Activated B cell treated with CpG ODN at 0.5 μM for 24 hours (primary cell): ENCODE data around the gene LHX3. TPM values are rescaled to one million over a fixed set of nuclear protein-coding genes. Genes with fewer than 3 reads are reported as not detected.

ENCODE experiments used
- ATAC-seq: fragments of 200-7000 bp; cut with Tn5 transposase; one replicate; pipeline ENCODE4 v1.10.0; 2021; ENCODE audit warnings: low read depth, mild to moderate bottlenecking, moderate library complexity
- CTCF ChIA-PET: fragments of 350-600 bp; sonication (Branson Sonifier 250); formaldehyde crosslinking; loops from one replicate; lab custom pipeline; 2021; ENCODE audit warnings: antibody characterized with exemption; lab: Charles Lee
- POLR2A ChIA-PET: fragments of 350-600 bp; sonication (Branson Sonifier 250); formaldehyde crosslinking; loops from one replicate; lab custom pipeline; 2021; ENCODE audit warnings: antibody characterized with exemption; lab: Charles Lee
- DNase-seq: peaks from one replicate; pipeline ENCODE4 v3.0.0; 2022
- H3K27ac Mint-ChIP-seq: one replicate; pipeline ENCODE4 v1.8.0; 2020; ENCODE audit warnings: mixed read lengths
- H3K27me3 Mint-ChIP-seq: one replicate; pipeline ENCODE4 v1.8.0; 2021; ENCODE audit warnings: mixed read lengths
- H3K36me3 Mint-ChIP-seq: one replicate; pipeline ENCODE4 v1.8.0; 2021; ENCODE audit warnings: low read depth, mixed read lengths
- H3K4me1 Mint-ChIP-seq: one replicate; pipeline ENCODE4 v1.8.0; 2021; ENCODE audit warnings: mixed read lengths
- H3K4me3 Mint-ChIP-seq: one replicate; pipeline ENCODE4 v1.8.0; 2020; ENCODE audit warnings: mild to moderate bottlenecking, mixed read lengths
- H3K9me3 Mint-ChIP-seq: one replicate; pipeline ENCODE4 v1.8.0; 2020; ENCODE audit warnings: mixed read lengths
- CTCF ChIP-seq: fragments of 200-600 bp; IDR thresholded peaks from one replicate; pipeline ENCODE4 v1.8.0; 2022; ENCODE audit warnings: antibody characterized with exemption, mild to moderate bottlenecking
- intact Hi-C: fragments of 100-400 bp; cut with micrococcal nuclease; formaldehyde crosslinking; loops from one replicate; pipeline ENCODE4 v1.15.1; 2024
- total RNA-seq: library from RNA; stranded (reverse); gene quantifications from 2 replicates; pipeline ENCODE4 v1.2.3, GENCODE V29; 2022

Gene LHX3
- total RNA-seq, 1 donor from 2014 or later = not detected

- intact Hi-C loops = loop anchor here (1.0 to 10.0 kb wide), 8 partner anchors 20 to 284 kb away; partner anchors contain the start of genes DNLZ, LHX3, SNAPC4 and TMEM250
- peaks cover 34% of the 10 kb centered on the region for H3K36me3 Mint-ChIP-seq
- DNase-seq (no peak), ATAC-seq (no peak)
- no peak for TF ChIP-seq CTCF
- no peaks in the 10 kb centered on the region for H3K9me3 Mint-ChIP-seq
- ChIA-PET POLR2A (interaction anchor here (0.6 to 2.0 kb wide), 6 partner anchors 19 to 119 kb away, joined by 3 to 10 read pairs (median 4); partner anchors contain the start of gene DNLZ), CTCF (interaction anchor here (3.6 kb wide), 1 partner anchor 20 kb away, joined by 39 read pairs; no protein-coding TSS in a partner anchor)
- no peaks in the 10 kb centered on the region for H3K27me3 Mint-ChIP-seq
- peak overlapping the region; percentile 92 for H3K27ac Mint-ChIP-seq
- H3K4me1 Mint-ChIP-seq = peaks cover 57% of the 10 kb centered on the region
- H3K4me3 Mint-ChIP-seq = peak overlapping the region; percentile 95
Observed at GRCh38 chr9:136244969-136245218, 40.0 kb upstream of the LHX3 start.

GRCh38 chr9:136244122-136244968 is 39.4 kb upstream of the LHX3 start:
- POLR2A ChIA-PET = interaction anchor here (0.7 to 2.8 kb wide), 7 partner anchors 18 to 155 kb away, joined by 3 to 33 read pairs (median 10); partner anchors contain the start of gene DNLZ
- peak; percentile 57 for ATAC-seq
- intact Hi-C loops = loop anchor here (1.0 to 10.0 kb wide), 6 partner anchors 19 to 284 kb away; partner anchors contain the start of genes LHX3, SNAPC4, TMEM250 and UBAC1
- Mint-ChIP-seq H3K4me1 (peaks cover 63% of the 10 kb centered on the region), H3K27ac (peak overlapping the region; percentile 92), H3K27me3 (no peaks in the 10 kb centered on the region), H3K9me3 (no peaks in the 10 kb centered on the region), H3K36me3 (peaks cover 38% of the 10 kb centered on the region), H3K4me3 (peak overlapping the region; percentile 95)
- CTCF ChIA-PET = interaction anchor here (2.6 to 3.6 kb wide), 2 partner anchors 19 to 74 kb away, joined by 18 to 39 read pairs; no protein-coding TSS in a partner anchor
- no peak for DNase-seq
- no peak for TF ChIP-seq CTCF

- TF ChIP-seq CTCF = no peak
- H3K9me3 Mint-ChIP-seq = no peaks in the 10 kb centered on the region
- H3K36me3 Mint-ChIP-seq = peaks cover 41% of the 10 kb centered on the region
- ChIA-PET CTCF (interaction anchor here (1.1 to 3.6 kb wide), 9 partner anchors 15 to 111 kb away, joined by 3 to 39 read pairs (median 4); no protein-coding TSS in a partner anchor), POLR2A (interaction anchor here (0.6 to 2.8 kb wide), 5 partner anchors 19 to 154 kb away, joined by 3 to 33 read pairs (median 4); no protein-coding TSS in a partner anchor)
- no peaks in the 10 kb centered on the region for H3K27me3 Mint-ChIP-seq
- ATAC-seq (no peak), DNase-seq (no peak)
- peaks cover 70% of the 10 kb centered on the region for H3K4me1 Mint-ChIP-seq
- intact Hi-C loops = loop anchor here (1.0 to 10.0 kb wide), 7 partner anchors 18 to 283 kb away; partner anchors contain the start of genes LHX3, SNAPC4, TMEM250 and UBAC1
- H3K27ac Mint-ChIP-seq = peak overlapping the region; percentile 92
- peak overlapping the region; percentile 95 for H3K4me3 Mint-ChIP-seq
Observed at GRCh38 chr9:136243631-136244030, 38.7 kb upstream of the LHX3 start.

- Mint-ChIP-seq H3K4me3 (peak overlapping the region; percentile 95), H3K36me3 (peaks cover 41% of the 10 kb centered on the region), H3K27ac (peak overlapping the region; percentile 92), H3K27me3 (no peaks in the 10 kb centered on the region), H3K4me1 (peaks cover 76% of the 10 kb centered on the region), H3K9me3 (no peaks in the 10 kb centered on the region)
- CTCF ChIA-PET = interaction anchor here (0.6 to 3.6 kb wide), 10 partner anchors 15 to 408 kb away, joined by 3 to 39 read pairs (median 4); no protein-coding TSS in a partner anchor
- intact Hi-C loops = loop anchor here (1.0 to 10.0 kb wide), 3 partner anchors 36 to 162 kb away; partner anchors contain the start of genes LHX3 and SNAPC4
- ATAC-seq (no peak), DNase-seq (no peak)
- TF ChIP-seq CTCF = no peak
- POLR2A ChIA-PET = interaction anchor here (0.6 to 2.8 kb wide), 4 partner anchors 18 to 73 kb away, joined by 3 to 33 read pairs (median 7); no protein-coding TSS in a partner anchor
Observed at GRCh38 chr9:136242918-136243525, 38.1 kb upstream of the LHX3 start.
